ENCODE results near the gene PARD6B. TPM values are rescaled to one million over a fixed set of nuclear protein-coding genes. Genes with fewer than 3 reads are reported as not detected.
A peak's percentile ranks its signal among the peaks of the same experiment; 100 is the strongest.

The PARD6B gene
- total RNA-seq, 1 donor from 2014 or later: 45.7 TPM

GRCh38 chr20:50794846-50795634, 63.7 kb downstream of the PARD6B start, which contains the start of gene BCAS4:
Gene BCAS4, plus strand, starts transcription at chr20:50795061. Its CDS starts 23 bp downstream, at chr20:50795084.
- peak; percentile 95 for DNase-seq (ENCODE audit: low spot score)
- peak; percentile 42 for TF ChIP-seq EZH2 (IDR thresholded peaks at IDR 0.05)
- TF ChIP-seq CTCF (IDR thresholded peaks at IDR 0.05): peak; percentile 72
- no peak for TF ChIP-seq EZH2phosphoT487 (IDR thresholded peaks at IDR 0.05)
- H3K27me3 Mint-ChIP-seq (ENCODE audit: insufficient read depth, low read depth): peaks cover 7% of the 10 kb centered on the region
- Histone ChIP-seq H3K27ac (peak within 1 kb of the TSS; percentile 19), H3K27me3 (peaks cover 4% of the 10 kb centered on the region), H3K4me2 (peak within 1 kb of the TSS; percentile 80), H3K9ac (peak within 1 kb of the TSS; percentile 35), H3K36me3 (no peaks in the 10 kb centered on the region), H3K79me2 (ENCODE audit: low read depth) (peaks cover 20% of the 10 kb centered on the region), H4K20me1 (ENCODE audit: low read depth) (peaks cover 5% of the 10 kb centered on the region), H3K4me3 (peak within 1 kb of the TSS; percentile 93), H3K4me1 (peaks cover 8% of the 10 kb centered on the region), H2AFZ (replicated peaks) (peak within 1 kb of the TSS; percentile 88), H3K9me3 (ENCODE audit: low read depth) (no peaks in the 10 kb centered on the region), H3F3A (ENCODE audit: low read depth) (peaks cover 34% of the 10 kb centered on the region)
- H3K27ac Mint-ChIP-seq: no peak within 1 kb of the TSS
- no peaks in the 10 kb centered on the region for H3K36me3 Mint-ChIP-seq
- H3K9me3 Mint-ChIP-seq: no peaks in the 10 kb centered on the region
- peak within 1 kb of the TSS; percentile 92 for H3K4me3 Mint-ChIP-seq
- H3K4me1 Mint-ChIP-seq: peaks cover 28% of the 10 kb centered on the region

GRCh38 chr20:50797142-50797541, 65.8 kb downstream of the PARD6B start:
- no peak overlapping the region for H3K9ac ChIP-seq
- no peaks in the 10 kb centered on the region for H3K36me3 Mint-ChIP-seq

GRCh38 chr20:50798650-50799049, 67.3 kb downstream of the PARD6B start:
- peaks cover 17% of the 10 kb centered on the region for H3F3A ChIP-seq (ENCODE audit: low read depth)
- no peak overlapping the region for H3K4me2 ChIP-seq
- no peak overlapping the region for H3K4me3 ChIP-seq
- Mint-ChIP-seq H3K27me3 (ENCODE audit: insufficient read depth, low read depth) (peaks cover 3% of the 10 kb centered on the region), H3K36me3 (no peaks in the 10 kb centered on the region), H3K9me3 (no peaks in the 10 kb centered on the region), H3K27ac (no peak overlapping the region), H3K4me3 (no peak overlapping the region), H3K4me1 (peaks cover 13% of the 10 kb centered on the region)
- peaks cover 4% of the 10 kb centered on the region for H3K27me3 ChIP-seq
- no peaks in the 10 kb centered on the region for H3K36me3 ChIP-seq
- H3K79me2 ChIP-seq (ENCODE audit: low read depth): peaks cover 20% of the 10 kb centered on the region
- H2AFZ ChIP-seq (replicated peaks): no peak overlapping the region
- no peak for TF ChIP-seq CTCF (IDR thresholded peaks at IDR 0.05)
- TF ChIP-seq EZH2phosphoT487 (IDR thresholded peaks at IDR 0.05): no peak
- no peak for TF ChIP-seq EZH2 (IDR thresholded peaks at IDR 0.05)
- peaks cover 9% of the 10 kb centered on the region for H4K20me1 ChIP-seq (ENCODE audit: low read depth)
- no peak overlapping the region for H3K9ac ChIP-seq
- no peak overlapping the region for H3K27ac ChIP-seq
- H3K9me3 ChIP-seq (ENCODE audit: low read depth): no peaks in the 10 kb centered on the region
- no peak for DNase-seq (ENCODE audit: low spot score)
- H3K4me1 ChIP-seq: peaks cover 4% of the 10 kb centered on the region

More at GRCh38 chr20:50797142-50797541, 65.8 kb downstream of the PARD6B start:
- Histone ChIP-seq H3K36me3 (no peaks in the 10 kb centered on the region), H3F3A (ENCODE audit: low read depth) (peaks cover 26% of the 10 kb centered on the region), H3K4me3 (no peak overlapping the region), H4K20me1 (ENCODE audit: low read depth) (peaks cover 5% of the 10 kb centered on the region), H3K9me3 (ENCODE audit: low read depth) (no peaks in the 10 kb centered on the region), H3K27ac (no peak overlapping the region), H3K4me2 (no peak overlapping the region), H3K4me1 (peaks cover 4% of the 10 kb centered on the region), H2AFZ (replicated peaks) (no peak overlapping the region), H3K79me2 (ENCODE audit: low read depth) (peaks cover 20% of the 10 kb centered on the region), H3K27me3 (peaks cover 4% of the 10 kb centered on the region)
- Mint-ChIP-seq H3K27ac (no peak overlapping the region), H3K9me3 (no peaks in the 10 kb centered on the region), H3K4me3 (no peak overlapping the region), H3K27me3 (ENCODE audit: insufficient read depth, low read depth) (peaks cover 7% of the 10 kb centered on the region), H3K4me1 (peaks cover 18% of the 10 kb centered on the region)
- DNase-seq (ENCODE audit: low spot score): no peak
- TF ChIP-seq EZH2phosphoT487 (IDR thresholded peaks at IDR 0.05) (no peak), CTCF (IDR thresholded peaks at IDR 0.05) (no peak), EZH2 (IDR thresholded peaks at IDR 0.05) (no peak)
